Esophagus muscularis mucosa (tissue), 3 donors: ENCODE data around the gene PAM.

Source experiments
- CTCF ChIP-seq, 3 experiments: fragments of 200-600 bp in 2 of 3; fragments of 450-650 bp in 1 of 3; sonication (generic) in 2 of 3; IDR thresholded peaks; one replicate each; pipeline ENCODE4 v1.5.1; 2017 to 2019; ENCODE audit warnings: antibody characterized with exemption in 3 of 3, mild to moderate bottlenecking in 2 of 3, moderate library complexity in 1 of 3
- POLR2A ChIP-seq: fragments of 450-650 bp; IDR thresholded peaks from one replicate; pipeline ENCODE4 v1.6.1; 2017; ENCODE audit warnings: antibody characterized with exemption, moderate library complexity, mild to moderate bottlenecking, low read depth

GRCh38 chr5:102876610-102877009 lies 121.5 kb downstream of the PAM start:
- TF ChIP-seq POLR2A (no peak), CTCF (IDR thresholded peaks at IDR 0.05) (no peak)
